DMS79 (cell line): ENCODE data around the gene MXD1.
A peak's percentile ranks its signal among the peaks of the same experiment; 100 is the strongest.
"Not testable (repeated sequence)": the region's sequence is repeated elsewhere in the genome, so short reads cannot be mapped to it uniquely, and the experiment has no call there.

Source experiments
- DNase-seq: peaks from one replicate; lab custom pipeline; 2025; lab: John Stamatoyannopoulos, UW

Gene MXD1

GRCh38 chr2:69914950-69915945 lies at the start of gene MXD1:
TSS of gene MXD1 (plus strand) at chr2:69915109. CDS start at chr2:69915331, 222 bp downstream.
- no peak for DNase-seq

GRCh38 chr2:69888451-69888850 lies 26.5 kb upstream of the MXD1 start:
- DNase-seq: no peak

GRCh38 chr2:69889302-69889701 lies 25.6 kb upstream of the MXD1 start:
- DNase-seq: no peak

- no peak for DNase-seq
These were observed 24.0 kb upstream of the MXD1 start for GRCh38 chr2:69890881-69891280.

- DNase-seq: not testable (repeated sequence)
These were observed 22.0 kb upstream of the MXD1 start for GRCh38 chr2:69892838-69893424.

- DNase-seq: peak; percentile 53
These were observed 21.0 kb upstream of the MXD1 start, which contains the start of gene SNRNP27 for GRCh38 chr2:69893684-69894551. TSS of gene SNRNP27 (plus strand) at chr2:69893956. CDS start at chr2:69893985, 29 bp downstream.

- DNase-seq: not testable (repeated sequence)
These were observed 20.2 kb upstream of the MXD1 start for GRCh38 chr2:69894737-69895136.

GRCh38 chr2:69902213-69902922 lies 12.5 kb upstream of the MXD1 start:
- DNase-seq: no peak

GRCh38 chr2:69907216-69907615 lies 7.7 kb upstream of the MXD1 start:
- DNase-seq: no peak

GRCh38 chr2:69911985-69912563 lies 2.8 kb upstream of the MXD1 start:
- DNase-seq: peak; percentile 17

- DNase-seq: peak; percentile 100
These were observed 552 bp upstream of the MXD1 start for GRCh38 chr2:69914164-69914949.

- DNase-seq: no peak
These were observed 1.2 kb downstream of the MXD1 start for GRCh38 chr2:69916106-69916505.

GRCh38 chr2:69917852-69918251 lies 2.9 kb downstream of the MXD1 start:
- no peak for DNase-seq

- no peak for DNase-seq
These were observed 3.5 kb downstream of the MXD1 start for GRCh38 chr2:69918401-69918800.

- DNase-seq: no peak
These were observed 8.2 kb downstream of the MXD1 start for GRCh38 chr2:69923116-69923515.

- DNase-seq: no peak
These were observed 12.1 kb downstream of the MXD1 start for GRCh38 chr2:69926849-69927515.

- DNase-seq: no peak
These were observed 17.1 kb downstream of the MXD1 start for GRCh38 chr2:69931832-69932595.

GRCh38 chr2:69932596-69932922 lies 17.6 kb downstream of the MXD1 start:
- no peak for DNase-seq

- DNase-seq: no peak
These were observed 18.4 kb downstream of the MXD1 start for GRCh38 chr2:69933254-69933828.
